NCI-H128 (cell line): Measurements from ENCODE around the gene MRPL4.
"Not testable (repeated sequence)": the region's sequence is repeated elsewhere in the genome, so short reads cannot be mapped to it uniquely, and the experiment has no call there.

ENCODE experiments used
- DNase-seq: peaks from one replicate; lab custom pipeline; 2025; ENCODE audit not compliant: unreplicated experiment; lab: John Stamatoyannopoulos, UW

Gene MRPL4

DNA sequence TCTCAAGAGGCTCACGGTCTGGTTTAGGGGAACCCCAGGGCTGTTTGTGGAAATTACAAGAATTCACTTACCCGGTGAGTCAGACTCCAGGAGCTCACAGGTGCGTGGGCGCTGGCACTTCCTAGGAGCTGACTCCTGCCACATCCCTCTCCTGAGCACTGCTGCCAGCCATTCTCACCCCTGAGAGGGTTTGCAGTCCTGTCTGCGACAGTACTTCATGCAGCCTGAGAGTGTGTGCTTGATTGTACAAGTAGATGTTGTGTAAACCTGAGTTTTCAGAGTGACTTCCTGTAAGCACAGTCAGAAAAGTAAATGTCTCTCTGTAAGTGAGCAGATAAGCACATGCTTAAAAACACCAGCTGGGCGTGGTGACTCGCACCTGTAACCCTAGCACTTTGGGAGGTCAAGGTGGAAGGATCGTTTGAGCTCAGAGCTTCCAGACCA, 8.1 kb downstream of the MRPL4 start:
- no peak for DNase-seq

DNA sequence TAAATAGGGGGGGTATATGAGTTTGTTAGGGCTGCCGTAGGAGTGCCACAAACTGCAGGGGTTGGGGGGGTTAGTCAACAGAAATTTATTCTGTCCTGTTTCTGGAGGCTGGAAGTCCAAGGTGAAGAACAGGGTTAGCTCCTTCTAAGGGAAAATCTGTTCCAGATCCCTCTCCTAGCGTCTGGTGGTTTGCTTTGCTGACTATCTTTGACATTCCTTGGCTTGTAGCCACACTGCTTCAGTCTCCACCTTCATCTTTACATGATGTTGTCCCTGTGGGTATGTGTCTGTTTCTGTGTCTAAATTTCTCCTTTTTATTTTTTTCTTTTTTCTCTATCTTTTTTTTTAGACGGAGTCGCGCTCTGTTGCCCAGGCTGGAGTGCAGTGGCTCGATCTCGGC, 10.8 kb downstream of the MRPL4 start:
- no peak for DNase-seq

DNA sequence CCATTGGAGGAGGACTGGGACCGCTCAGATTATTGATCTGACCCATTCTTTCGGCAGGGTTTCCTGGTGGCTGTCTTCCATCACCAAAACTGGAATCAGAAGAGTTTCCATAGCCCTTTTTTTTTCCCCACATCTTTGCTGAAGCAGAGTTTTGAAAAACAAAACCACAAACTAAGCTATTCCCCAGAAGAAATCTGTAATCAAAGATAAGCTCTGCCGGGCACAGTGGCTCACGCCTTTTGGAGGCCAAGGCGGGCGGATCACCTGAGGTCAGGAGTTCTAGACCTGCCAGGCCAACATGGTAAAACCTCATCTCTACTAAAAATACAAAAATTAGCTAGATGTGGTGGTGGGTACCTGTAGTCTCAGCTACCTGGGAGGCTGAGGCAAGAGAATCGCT, 14.7 kb downstream of the MRPL4 start:
- DNase-seq = no peak

DNA sequence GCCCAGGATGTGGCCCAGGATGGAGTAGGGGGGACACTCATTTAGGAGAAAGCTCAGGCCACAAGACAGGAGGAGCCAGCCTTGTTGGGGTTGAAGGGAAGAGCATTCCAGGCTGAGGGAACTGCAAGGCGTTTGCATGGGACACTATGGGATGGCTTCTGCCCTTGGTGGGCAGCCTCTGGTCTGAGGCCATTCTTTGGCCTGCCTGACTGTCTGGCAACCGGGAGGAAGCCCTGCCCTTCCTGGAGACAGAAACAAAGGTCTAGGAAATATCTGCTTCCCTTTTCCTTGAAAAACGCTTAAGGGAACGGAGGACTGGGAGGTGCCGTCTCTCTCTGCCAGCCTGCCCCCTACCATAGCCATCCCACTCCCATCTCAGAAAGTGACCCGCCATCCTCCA, 16.1 kb downstream of the MRPL4 start:
- no peak for DNase-seq

DNA sequence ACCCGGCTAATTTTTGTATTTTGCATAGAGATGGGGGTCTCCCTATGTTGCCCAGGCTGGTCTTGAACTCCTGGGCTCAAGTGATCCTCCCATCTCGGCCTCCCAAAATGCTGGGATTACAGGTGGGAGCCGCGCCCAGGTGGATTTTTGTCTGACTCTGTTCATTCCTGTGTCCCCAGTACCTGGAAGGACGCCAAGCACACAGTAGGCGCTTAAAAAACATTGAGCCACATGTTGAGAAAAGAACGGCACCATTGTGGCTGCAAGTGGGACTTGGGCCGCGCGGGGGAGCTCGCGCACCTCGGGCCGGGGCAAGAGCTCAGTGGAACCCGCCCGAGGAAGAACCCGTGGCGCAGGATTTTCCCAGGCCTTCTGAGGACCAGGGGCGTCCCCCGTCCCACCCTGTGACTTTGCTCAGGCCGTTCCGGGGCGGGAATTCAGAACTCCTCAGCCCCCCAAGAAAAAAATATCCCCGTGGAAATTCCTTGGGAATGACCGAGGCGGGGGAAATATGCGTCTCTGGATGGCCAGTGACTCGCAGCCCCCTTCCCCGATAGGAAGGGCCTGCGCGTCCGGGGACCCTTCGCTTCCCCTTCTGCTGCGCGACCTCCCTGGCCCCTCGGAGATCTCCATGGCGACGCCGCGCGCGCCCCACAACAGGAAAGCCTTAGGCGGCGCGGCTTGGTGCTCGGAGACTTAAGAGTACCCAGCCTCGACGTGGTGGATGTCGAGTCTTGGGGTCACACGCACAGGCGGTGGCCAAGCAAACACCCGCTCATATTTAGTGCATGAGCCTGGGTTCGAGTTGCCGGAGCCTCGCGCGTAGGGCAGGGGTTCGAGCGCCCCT, 17.5 kb downstream of the MRPL4 start:
- peak; percentile 51 for DNase-seq

DNA sequence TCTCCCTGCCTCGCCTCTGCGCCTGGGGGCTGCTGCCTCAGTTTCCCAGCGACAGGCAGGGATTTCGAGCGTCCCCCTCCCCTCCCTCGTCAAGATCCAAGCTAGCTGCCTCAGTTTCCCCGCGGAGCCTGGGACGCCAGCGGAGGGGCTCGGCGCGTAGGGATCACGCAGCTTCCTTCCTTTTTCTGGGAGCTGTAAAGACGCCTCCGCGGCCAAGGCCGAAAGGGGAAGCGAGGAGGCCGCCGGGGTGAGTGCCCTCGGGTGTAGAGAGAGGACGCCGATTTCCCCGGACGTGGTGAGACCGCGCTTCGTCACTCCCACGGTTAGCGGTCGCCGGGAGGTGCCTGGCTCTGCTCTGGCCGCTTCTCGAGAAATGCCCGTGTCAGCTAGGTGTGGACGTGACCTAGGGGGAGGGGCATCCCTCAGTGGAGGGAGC, 18.2 kb downstream of the MRPL4 start:
- no peak for DNase-seq

DNA sequence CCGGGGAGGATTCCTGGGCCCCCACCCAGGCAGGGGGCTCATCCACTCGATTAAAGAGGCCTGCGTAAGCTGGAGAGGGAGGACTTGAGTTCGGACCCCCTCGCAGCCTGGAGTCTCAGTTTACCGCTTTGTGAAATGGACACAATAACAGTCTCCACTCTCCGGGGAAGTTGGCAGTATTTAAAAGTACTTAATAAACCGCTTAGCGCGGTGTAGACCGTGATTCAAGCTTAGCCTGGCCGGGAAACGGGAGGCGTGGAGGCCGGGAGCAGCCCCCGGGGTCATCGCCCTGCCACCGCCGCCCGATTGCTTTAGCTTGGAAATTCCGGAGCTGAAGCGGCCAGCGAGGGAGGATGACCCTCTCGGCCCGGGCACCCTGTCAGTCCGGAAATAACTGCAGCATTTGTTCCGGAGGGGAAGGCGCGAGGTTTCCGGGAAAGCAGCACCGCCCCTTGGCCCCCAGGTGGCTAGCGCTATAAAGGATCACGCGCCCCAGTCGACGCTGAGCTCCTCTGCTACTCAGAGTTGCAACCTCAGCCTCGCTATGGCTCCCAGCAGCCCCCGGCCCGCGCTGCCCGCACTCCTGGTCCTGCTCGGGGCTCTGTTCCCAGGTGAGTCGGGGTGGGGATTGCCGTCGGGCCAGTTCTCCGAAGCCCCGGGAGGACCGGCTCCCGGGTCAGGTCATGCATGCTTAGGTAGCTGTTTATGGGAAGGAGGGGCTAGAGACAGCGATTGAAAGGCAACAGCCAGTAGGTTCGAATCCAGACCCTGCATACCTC, 18.8 kb downstream of the MRPL4 start, which contains the start of gene ICAM1:
ICAM1 (plus strand) TSS at position 505 of the 779 bp plus-strand sequence; CDS start at position 545, 40 bp downstream.
- no peak for DNase-seq

DNA sequence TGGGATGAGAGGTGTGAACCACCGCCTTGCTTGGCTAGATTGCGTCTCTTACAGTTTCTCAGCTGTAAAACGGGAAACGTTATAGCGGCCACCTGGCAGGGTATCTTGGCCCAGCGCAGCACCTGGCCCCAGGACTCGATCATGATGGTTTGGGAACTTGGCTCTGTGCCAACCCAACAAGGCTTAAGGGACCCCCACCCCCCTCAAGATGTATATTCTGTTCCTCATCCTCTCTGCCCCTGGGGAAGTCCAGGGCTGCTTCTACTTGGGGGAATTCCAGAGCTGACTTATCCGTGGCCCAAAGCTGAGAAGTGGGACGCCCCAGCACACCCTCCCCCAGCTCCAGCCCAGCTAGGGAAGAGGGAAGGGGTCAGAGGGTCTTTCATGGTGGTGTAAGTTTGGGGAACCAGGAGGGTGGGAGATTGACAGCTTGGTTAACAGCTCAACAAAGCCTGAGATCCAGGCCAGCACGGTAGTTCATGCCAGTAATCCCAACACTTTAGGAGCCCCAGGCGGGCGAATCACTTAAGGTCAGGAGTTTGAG, 19.6 kb downstream of the MRPL4 start:
- no peak for DNase-seq

DNA sequence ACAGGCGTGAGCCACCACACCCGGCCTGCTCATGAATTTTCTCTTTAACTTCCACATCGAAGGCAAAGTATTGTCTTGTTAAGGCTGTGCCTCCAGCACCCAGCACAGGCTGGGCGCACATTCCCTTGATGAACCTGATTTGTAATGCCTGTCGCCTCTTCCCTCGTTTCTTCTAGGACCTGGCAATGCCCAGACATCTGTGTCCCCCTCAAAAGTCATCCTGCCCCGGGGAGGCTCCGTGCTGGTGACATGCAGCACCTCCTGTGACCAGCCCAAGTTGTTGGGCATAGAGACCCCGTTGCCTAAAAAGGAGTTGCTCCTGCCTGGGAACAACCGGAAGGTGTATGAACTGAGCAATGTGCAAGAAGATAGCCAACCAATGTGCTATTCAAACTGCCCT, 22.6 kb downstream of the MRPL4 start:
- DNase-seq = no peak

DNA sequence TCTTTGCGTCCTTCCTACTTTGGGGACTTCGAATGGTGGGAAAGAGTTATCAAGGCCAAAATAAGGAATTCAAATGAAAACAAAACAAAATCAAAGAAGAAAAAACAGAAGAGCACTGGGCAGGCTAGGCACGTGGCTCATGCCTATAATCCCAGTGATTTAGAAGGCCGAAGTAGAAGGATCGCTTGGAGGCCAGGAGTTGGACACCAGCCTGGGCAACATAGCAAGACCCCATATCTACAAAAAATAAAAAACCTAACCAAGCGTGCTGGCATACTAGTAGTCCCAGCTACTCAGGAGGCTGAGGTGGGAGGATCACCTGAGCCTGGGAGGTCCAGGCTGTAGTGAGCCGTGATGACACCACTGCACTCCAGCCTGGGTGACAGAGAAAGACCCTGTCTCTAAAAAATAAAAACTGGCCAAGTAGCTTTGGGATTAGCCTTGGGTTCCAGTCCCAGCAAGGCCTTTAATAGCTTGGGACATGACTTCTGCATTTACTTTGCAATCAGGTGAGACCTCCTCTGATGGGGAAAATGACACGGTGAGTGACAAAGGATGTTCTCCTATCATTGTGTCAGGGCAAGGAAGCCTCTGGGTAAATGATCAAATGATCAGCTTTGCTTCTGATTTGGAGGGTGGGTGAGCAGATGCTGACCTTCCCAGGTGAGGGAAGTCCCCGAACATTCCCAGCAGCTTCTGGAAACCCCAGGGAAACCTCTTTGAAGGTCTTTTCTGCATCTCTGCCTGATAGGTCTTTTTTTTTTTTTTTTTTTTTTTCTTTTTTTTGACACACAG, 26.0 kb downstream of the MRPL4 start:
- no peak for DNase-seq

DNA sequence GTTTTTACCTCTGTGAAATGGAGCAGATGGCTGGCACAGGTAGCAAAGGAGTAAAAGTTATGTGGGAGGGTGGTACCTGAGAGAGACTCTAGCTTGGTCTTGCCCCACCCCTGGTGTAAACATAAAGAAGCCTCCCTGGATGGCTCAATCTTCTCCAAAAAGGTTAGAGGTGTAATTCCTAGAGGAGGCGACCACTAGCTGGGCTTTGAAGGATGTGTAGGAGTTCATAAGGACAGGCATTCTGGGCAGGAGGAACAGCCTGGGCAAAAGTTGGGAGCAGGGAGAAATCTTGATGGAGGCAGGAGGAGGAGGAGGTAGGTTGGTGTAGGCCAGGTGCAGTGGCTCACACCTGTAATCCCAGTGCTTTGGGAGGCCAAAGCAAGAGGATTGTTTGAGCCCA, 26.9 kb downstream of the MRPL4 start:
- no peak for DNase-seq

DNA sequence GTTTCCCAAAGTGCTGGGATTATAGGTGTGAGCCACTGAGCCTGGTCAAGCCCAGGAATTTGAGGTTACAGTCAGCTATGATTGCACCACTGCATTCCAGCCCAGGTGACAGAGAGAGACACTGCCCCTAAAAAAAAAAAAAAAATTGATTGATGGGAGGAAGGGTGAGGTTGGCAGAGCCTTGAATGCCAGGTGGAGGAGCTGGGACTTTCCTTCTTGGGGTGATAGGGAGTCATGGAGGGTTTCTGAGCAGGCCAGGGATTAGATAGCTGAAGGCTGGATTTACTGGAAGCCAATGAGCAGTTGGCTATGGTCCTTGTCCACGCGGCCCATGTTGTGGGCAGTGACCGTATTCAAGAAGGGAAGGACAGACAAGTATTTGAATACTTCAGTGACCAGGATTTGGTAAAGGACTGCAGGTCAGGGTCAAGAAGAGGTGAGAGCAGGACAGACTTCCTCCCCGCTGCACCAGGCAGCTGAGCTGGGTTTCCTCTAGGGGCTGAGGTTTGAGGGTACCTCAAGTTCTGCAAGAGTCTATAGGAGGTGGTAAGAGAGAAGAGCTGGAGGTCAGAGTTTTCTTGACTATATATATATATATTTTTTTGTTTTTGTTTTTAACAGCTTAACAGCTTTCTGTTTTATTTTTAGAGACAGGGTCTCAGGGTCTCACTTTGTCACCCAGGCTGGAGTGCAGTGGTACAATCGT, 27.9 kb downstream of the MRPL4 start:
- DNase-seq = no peak

DNA sequence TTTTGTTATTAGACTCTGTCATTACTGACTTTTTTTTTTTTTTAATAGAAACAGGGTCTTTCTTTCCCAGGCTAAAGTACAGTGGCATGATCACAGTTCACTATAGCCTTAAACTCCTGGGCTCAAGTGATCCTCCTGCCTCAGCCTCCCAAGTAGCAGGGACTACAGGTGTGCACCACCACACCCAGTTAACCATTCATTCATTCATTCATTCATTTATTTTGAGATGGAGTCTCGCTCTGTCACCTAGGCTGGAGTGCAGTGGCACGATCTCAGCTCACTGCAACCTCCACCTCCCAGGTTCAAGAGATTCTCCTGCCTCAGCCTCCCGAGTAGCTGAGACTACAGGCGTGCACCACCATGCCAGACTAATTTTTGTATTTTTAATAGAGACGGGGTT, 30.0 kb downstream of the MRPL4 start:
- DNase-seq = not testable (repeated sequence)

DNA sequence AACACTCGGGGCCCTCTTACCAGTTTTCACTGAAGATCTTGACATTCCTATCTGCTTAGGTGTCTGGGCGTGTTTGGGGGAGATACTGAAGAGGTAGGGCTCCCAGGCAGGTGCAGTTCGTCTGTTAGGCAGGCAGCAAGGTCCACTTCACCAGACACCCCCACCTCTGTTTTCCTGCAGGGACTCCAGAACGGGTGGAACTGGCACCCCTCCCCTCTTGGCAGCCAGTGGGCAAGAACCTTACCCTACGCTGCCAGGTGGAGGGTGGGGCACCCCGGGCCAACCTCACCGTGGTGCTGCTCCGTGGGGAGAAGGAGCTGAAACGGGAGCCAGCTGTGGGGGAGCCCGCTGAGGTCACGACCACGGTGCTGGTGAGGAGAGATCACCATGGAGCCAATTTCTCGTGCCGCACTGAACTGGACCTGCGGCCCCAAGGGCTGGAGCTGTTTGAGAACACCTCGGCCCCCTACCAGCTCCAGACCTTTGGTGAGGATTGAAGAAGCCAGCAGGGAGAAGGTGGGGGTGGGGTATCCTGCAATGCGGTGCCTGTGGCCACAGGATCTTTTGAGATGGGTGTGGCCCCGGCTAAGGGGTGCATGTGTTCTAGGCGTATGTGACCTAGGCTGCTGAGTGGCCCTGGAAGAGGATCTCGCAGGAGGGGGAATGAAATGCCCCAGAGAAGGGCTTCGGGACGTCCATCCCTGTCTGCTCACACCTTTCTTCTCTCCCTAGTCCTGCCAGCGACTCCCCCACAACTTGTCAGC, 31.5 kb downstream of the MRPL4 start:
- DNase-seq = no peak

DNA sequence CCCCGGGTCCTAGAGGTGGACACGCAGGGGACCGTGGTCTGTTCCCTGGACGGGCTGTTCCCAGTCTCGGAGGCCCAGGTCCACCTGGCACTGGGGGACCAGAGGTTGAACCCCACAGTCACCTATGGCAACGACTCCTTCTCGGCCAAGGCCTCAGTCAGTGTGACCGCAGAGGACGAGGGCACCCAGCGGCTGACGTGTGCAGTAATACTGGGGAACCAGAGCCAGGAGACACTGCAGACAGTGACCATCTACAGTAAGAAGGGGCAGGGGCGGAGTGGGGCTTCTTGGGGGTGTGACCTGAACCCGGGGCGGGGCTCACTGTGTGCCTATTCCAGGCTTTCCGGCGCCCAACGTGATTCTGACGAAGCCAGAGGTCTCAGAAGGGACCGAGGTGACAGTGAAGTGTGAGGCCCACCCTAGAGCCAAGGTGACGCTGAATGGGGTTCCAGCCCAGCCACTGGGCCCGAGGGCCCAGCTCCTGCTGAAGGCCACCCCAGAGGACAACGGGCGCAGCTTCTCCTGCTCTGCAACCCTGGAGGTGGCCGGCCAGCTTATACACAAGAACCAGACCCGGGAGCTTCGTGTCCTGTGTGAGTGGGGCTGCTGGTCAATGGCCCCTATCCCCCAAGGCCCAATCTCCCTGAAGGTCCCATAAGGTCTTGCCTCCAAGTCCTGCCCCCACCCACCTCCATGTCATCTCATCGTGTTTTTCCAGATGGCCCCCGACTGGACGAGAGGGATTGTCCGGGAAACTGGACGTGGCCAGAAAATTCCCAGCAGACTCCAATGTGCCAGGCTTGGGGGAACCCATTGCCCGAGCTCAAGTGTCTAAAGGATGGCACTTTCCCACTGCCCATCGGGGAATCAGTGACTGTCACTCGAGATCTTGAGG, 32.3 kb downstream of the MRPL4 start:
- no peak for DNase-seq

DNA sequence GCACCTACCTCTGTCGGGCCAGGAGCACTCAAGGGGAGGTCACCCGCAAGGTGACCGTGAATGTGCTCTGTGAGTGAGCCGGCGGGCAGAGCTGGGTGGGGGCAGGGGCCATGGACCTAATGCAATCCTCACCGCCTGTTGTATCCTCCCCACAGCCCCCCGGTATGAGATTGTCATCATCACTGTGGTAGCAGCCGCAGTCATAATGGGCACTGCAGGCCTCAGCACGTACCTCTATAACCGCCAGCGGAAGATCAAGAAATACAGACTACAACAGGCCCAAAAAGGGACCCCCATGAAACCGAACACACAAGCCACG, 32.9 kb downstream of the MRPL4 start:
- no peak for DNase-seq

DNA sequence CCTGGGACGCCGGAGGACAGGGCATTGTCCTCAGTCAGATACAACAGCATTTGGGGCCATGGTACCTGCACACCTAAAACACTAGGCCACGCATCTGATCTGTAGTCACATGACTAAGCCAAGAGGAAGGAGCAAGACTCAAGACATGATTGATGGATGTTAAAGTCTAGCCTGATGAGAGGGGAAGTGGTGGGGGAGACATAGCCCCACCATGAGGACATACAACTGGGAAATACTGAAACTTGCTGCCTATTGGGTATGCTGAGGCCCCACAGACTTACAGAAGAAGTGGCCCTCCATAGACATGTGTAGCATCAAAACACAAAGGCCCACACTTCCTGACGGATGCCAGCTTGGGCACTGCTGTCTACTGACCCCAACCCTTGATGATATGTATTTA, 33.4 kb downstream of the MRPL4 start:
- no peak for DNase-seq

DNA sequence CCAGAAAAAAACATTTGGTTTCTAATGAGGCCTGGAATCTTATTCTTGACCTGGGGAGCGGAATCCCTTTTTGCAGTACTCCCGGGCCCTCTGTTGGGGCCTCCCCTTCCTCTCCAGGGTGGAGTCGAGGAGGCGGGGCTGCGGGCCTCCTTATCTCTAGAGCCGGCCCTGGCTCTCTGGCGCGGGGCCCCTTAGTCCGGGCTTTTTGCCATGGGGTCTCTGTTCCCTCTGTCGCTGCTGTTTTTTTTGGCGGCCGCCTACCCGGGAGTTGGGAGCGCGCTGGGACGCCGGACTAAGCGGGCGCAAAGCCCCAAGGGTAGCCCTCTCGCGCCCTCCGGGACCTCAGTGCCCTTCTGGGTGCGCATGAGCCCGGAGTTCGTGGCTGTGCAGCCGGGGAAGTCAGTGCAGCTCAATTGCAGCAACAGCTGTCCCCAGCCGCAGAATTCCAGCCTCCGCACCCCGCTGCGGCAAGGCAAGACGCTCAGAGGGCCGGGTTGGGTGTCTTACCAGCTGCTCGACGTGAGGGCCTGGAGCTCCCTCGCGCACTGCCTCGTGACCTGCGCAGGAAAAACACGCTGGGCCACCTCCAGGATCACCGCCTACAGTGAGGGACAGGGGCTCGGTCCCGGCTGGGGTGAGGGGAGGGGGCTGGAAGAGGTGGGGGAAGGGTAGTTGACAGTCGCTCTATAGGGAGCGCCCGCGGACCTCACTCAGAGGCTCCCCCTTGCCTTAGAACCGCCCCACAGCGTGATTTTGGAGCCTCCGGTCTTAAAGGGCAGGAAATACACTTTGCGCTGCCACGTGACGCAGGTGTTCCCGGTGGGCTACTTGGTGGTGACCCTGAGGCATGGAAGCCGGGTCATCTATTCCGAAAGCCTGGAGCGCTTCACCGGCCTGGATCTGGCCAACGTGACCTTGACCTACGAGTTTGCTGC, 35.1 kb downstream of the MRPL4 start, which contains the start of gene ICAM4:
ICAM4 (plus strand) TSS at position 153 of the 935 bp plus-strand sequence; CDS start at position 211, 58 bp downstream.
- DNase-seq = no peak
